Stimulated activated CD4-positive, alpha-beta T cell treated with anti-CD3 and anti-CD28 coated beads, Interleukin-15, amount 100 ng/mL, for 1 hour (primary cell): ENCODE measurements around the gene IL25.
A peak's percentile ranks its signal among the peaks of the same experiment; 100 is the strongest.

ENCODE experiments used
- DNase-seq, 2 donors: peaks; one replicate each; pipeline ENCODE4 v3.0.0-alpha.2; 2020; ENCODE audit warnings: low read depth in 1 of 2, low spot score in 1 of 2

IL25 gene

DNA sequence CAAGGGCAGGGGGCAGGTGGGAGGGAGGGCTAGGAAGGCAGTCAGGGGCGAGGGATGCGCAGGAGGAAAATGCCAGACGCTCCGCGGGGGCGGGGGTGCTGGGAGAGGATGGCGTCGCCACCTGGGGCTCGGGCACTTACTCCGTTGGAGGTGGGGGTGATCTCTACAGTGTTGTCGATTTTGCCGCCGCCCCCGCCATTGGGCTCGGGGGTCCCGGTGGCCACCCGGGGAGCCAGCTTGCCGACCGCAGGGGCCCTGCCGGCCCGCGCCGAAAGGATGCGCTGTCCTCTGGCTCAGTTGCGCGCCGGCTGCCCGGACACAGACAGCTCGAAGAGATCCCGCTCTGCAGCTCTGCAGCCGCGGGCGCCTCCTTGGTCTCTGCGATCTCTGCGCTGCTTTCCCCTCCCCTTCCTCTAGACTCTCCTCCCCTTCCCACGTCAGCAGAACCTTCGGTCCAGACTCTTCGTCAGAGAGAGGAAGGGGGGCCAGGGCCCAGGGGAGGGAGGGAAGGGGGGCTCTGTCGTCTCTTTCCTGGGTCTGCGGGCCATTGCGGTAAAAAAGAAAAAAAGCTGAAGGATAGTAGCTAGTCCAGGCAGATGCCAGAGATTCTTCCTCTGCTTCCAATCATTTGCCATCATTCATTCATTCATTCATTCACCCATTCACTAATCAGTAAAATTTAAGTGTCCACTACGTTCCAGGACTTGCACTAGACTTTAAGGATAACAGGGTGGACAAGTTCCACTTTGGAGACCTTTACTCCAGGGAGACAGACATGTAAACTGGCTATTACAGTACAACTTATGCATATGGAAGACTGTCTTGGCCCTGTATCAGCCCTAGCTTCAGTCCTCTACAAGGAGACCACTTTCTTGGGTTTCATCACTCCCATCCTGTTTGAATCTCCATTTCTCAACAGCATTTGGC, 19.8 kb upstream of the IL25 start, which contains the start of gene SLC22A17:
SLC22A17 (minus strand) TSS at position 382 of the 927 bp plus-strand sequence.
- DNase-seq, result peak; percentile 10 to 21

DNA sequence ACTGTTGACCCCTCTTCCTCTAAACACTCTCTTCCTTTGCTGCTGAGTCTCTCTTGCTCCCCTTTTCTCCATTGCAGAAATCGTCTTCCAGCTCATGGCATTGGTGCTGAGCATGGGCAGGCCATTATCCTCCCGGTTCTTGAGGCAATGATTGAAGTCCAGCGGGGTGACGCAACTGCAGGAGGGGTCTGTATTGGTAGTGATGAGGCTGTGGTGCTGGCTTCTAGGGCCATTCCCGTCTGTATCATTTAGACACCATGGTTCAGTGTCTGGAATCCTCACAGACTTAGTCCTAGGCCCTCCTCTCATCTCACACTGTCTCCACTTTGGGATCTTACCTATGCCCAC, 19.2 kb upstream of the IL25 start:
- no peak for DNase-seq

DNA sequence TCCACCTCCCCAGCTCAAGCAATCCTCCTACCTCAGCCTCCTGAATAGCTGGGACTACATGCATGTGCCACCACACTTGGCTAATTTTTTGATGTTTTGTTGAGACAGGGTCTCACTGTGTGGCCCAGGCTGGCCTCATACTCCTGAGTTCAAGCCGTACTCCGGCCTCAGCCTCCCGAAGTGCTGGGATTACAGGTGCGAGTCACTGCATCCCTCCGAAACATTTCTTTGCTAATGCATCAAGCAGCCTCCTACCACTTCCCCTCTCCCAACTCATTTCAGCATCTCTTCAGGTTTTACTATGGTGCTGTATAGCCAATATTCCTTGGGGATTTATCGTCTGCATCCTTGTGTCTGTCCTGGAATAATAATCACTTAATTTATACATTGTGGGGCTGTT, 17.6 kb upstream of the IL25 start:
- DNase-seq, result no peak

DNA sequence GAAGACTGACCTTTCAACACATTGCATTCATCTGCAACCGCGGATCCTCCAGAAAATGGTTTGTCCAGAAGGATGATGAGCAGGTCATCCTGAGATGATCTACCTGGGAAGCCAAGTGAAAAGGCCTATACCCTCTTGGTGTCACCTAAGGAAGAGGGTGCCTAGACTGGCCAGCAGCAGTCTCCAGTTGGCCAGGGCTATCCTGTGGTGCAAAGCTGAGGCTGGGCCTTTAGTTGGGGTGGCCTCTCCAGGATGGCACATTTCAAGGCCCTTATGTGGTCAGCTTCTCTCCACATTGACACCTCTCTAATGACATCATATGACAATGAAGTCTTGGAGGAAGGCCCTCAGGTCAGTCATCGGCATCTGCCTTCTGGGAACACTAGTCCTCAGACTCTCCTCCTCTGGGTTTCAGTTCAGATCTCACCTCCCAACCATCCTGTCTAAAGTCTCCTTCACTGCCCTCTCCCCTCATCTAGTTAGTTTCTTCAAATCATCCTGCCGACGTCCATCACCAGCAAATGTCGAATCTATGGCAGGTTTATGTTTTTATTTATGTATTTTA, 16.7 kb upstream of the IL25 start:
- DNase-seq, result no peak

DNA sequence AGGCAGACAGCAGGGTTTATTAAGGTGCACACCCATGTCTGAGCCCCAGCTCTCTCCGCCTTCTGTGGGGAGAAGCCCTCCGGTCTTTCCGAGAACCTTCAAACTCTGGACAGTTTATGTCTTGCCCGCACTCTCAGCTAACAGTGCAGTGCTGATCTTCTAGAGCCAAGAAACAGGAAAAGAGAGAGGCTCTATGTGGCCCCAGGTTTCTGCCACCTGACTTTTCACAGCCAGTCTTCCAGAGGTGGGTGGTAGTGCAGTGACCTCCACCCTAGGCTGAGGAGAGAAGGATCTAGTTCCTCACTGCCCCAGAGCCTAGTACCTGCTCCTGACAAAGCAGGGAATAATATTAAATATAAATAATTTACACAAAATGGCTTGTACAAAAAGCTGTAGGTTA, 15.9 kb upstream of the IL25 start:
- DNase-seq, result no peak

DNA sequence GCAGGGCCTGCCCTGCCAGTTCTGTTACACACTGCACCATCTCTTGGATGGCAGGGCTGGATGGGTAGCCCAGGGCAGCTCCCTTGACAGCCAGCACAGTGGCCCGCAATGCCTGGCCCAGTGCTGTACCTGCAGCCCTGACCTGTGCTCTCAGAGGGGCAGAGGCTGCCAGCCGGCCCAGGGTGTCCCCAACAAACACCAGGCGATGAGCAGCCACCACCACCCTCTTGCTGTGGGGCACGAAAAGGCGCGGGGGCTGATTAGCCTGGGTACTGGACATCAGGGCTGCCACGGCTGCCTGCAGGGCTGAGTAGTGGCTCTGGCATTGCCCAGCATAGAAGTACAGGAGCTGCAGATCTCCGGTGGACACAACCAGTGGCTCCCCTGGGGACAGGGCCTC, 15.3 kb upstream of the IL25 start:
- no peak for DNase-seq

DNA sequence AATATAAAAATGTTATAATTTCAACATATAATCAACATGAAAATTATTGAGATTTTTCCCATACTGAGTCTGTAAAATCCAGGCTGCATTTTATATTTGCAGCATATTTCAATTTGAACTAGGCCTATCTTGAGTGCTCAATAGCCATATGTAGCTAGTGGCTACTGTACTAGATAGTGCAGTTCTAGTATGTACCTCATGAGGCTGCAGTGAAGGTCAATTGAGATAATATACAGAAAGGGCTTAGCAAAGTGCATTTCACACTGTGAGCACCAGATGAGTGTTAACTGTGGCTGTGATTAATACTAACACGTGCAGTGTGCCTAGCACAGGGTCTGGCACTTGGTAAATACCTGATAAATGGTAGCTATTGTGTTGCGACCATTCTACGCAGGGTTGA, 14.6 kb upstream of the IL25 start:
- DNase-seq, result no peak

DNA sequence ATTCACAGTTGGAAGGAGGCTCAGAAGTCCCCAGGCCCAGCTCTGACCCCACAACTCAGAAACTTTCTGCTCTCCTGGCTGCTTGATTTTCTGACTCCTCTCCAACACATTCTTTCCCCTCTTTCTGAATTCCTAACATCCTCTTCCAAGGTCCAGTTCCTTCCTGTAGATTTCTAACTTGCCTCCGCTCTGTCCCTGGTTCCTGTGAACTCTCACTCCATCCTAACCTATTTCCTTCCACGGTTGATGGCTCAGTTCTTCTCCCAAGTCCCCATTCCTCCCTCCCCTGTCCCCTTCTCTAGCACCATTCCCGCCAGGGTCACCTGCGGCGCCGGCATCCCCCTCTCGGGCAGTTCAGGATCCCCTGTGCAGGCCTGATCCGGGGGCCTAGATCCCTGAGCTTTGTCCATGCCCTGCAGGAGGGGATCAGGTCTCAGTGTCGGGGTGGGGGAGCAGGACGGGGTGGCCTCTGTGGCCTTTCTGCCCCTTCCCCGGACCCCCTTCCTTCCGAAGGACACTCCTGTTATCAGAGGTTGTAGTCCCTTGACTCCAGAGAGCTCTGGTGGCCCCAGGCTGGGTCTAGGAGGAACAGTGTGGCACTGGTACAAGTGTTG, 13.9 kb upstream of the IL25 start:
- no peak for DNase-seq

DNA sequence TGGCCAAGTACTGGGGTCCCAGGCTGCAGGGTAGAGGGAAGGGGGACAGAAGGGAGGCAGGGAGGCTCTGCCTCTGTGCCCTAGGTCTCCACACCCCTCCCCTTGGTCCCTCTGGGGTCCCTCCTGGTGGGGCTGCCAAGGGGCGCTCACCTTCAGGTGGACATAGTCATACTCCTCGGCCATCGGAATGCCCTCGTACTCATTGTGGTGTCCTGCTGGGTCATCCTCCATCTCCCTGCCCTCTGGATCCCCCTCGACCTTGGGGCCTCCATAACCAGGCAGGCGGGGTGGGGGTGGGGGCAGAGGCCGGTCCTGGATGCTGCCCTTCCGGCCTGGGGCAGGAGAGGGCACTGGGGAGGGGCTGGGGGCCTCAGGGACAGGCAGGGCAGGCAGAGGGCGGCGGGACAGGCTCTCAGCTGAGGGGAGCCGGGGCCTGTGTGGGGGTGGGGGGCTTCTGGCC, 13.4 kb upstream of the IL25 start:
- DNase-seq, result no peak

DNA sequence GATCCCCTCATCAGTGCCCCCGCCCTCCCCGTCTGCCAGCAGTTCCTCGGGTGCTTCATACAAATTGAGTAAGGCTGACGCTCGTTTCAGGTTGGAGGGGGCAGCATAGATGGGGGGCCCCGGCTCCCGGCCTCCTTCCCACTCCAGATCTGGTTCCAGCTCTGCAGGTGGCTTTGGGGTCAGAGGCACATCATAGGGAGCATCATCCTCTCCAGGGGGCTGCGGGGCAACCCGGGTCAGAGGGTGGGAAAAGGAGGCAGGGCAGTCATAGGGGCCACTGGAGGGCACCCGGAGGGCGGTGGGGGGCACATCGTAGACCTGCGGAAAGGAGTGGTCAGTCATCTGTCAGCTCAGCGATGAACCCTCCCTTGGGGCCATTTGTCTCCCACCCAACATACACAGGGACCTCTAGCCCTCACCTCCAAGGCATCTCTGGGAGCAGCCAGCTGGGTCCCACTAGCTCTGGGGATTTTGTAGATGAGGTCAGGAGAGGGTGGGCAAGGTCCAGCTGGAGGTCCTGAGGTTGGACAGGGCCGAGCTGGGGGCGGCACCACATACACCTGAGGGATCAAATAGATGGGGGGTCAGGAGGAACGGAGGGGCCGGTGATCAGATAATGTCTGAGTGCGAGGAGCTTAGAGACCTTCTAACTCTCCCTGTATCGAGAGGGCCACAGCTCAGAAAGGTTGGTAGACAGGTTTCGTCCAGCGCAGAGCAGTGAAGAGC, 12.7 kb upstream of the IL25 start:
- DNase-seq, result no peak

DNA sequence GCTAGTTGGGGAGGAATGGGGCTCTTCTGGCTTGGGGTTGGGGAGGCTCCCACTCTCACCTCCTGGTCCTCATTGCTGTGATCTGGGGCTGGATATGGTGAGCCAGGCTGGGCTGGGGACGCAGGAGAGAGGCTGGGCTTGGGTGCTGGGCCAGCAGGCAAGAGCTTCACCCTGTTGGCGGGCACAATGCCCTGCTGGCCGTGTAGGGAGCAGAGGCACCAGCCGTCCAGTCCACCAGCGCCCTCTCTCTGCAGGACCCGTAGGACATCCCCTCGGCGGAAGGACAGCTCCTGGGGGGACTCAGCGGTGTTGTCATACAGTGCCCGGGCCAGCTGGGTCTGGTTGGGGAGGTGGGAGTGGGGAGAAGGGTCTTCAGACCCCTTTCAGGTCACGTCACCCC, 12.1 kb upstream of the IL25 start:
- no peak for DNase-seq

DNA sequence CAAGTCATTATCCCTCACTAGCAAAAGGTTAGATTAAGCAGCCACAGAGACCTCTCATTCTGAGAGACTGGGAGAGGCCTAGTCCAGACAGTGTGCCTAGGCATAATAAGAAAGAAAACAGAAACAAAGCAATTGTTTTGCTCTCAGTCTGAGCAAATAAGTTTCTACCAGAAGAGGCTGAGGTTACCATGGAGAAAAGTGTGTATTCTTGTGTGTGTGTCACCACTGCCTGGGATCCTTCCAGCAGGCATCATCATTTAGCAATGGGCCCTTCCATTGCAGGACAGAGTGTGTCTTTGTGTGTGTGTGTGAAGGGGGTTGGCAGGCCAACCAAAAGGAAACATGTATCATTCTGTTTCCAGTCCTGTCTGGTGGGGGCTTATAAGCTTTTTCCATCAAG, 11.3 kb upstream of the IL25 start:
- no peak for DNase-seq

DNA sequence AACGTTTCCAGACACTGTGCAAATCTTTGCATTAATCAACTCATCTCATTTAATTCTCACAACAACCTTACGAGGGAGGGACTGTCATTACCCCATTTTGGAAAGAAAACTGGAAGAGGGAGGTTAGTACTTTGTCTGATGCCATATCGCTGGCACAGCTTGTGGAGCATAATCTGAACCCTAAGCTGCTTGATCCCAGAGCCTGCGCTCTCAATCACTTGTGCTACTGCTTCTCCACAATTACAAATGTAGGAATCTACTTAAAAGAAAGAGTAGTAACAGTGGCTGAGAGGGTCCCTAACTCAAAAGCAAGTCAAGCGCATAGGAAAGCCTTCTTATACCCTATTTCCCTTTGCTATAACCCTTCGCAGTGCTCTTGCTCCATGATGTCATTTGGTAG, 10.8 kb upstream of the IL25 start:
- no peak for DNase-seq

DNA sequence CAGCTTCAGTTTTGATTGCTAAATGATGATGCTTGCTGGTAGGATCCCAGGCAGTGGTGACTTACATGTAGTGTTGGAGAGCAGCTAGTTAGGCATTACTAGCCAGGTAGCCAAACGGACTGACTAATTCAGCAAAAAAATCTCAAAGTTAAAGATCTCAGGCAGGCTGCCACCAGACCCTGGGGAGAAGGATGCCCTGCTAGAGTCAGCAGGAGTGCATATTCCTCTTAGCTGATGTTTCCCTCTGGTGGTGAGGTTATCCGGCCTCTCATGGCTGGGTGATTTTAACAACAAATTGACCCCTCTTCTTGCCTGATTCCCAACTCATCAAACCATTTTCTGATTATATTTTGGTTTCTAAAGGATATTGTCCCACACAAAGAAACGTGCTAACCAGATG, 10.4 kb upstream of the IL25 start:
- no peak for DNase-seq

DNA sequence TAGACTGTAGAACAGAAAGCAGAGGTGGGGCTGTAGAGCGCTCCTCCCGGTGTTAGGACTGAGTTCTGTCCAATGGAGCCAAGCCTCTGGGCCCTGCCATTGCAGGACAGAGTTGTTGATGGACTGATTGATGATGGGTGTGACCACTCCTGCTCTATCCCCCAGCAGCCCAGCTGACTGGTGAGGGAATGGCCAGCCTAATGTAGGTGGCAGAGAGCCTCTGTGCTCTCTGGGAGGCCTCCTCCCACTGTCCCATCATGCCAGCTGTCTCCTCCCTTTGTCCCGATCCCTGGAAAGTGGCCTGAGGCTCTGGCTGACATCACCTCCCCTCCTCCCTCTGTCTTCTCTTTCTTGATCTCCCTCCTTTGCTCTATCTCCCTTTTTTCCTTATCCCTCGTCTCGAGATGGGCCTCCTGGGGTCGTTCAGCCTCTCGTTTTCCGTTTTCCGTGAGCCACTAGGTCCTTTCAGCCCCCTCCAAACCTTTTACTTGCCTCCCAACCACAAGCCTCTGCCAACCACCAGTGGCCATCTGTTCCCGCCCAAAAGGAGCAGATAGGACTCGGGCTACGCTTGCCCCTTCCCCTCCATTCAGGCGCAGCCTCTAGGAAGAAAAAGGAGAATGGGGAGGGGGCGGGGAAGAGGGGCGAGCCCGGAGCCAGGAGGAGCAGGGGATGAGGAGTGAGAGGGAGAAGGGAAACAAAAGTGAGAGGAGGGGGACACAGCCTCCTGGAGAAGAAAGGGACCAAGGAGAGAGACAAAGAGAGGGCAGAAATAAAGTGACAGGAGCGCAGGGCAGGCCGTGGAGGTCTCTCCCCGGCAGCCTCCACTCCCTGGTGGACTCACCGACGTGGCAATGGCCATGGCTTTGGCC, 8.2 kb upstream of the IL25 start:
- DNase-seq, result no peak

DNA sequence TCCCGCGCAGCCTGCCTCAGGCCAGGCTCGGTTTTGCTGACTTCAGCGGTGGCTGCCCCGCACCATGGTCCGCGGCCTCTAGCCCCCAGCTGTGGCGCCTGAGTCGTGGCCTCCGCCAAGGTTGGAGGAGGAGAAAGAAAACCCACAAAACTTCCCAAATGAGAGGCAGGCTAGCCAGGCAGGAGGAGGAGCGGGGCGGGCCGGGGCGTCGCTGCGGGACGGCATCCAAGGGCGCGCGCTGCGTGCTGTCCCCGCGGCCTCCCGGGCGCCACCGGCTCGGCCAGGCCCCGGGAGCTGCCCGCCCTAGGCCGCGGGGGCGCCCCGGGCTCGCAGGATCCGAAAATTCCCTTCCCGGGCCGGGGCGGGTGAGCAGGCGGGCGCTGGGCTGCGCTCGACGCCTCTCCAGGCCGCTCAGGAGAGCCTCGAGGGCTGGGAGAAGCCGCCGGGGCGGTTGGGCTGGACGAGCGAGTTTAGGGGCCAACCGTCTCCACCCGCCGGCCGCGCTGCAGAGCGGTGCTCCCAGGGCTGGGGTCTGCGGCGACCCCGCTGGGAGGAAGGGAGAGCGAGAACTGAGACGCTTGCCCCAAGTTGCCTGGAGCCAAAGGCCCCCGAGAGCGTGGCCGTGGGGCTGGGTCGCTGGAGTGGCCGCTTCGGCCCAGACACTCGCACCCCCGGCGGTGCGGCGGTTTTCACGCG, 7.4 kb upstream of the IL25 start, which contains the start of gene EFS:
EFS (minus strand) TSS at position 137 of the 696 bp plus-strand sequence. CDS start 147 bp downstream, outside the sequence.
- no peak for DNase-seq

DNA sequence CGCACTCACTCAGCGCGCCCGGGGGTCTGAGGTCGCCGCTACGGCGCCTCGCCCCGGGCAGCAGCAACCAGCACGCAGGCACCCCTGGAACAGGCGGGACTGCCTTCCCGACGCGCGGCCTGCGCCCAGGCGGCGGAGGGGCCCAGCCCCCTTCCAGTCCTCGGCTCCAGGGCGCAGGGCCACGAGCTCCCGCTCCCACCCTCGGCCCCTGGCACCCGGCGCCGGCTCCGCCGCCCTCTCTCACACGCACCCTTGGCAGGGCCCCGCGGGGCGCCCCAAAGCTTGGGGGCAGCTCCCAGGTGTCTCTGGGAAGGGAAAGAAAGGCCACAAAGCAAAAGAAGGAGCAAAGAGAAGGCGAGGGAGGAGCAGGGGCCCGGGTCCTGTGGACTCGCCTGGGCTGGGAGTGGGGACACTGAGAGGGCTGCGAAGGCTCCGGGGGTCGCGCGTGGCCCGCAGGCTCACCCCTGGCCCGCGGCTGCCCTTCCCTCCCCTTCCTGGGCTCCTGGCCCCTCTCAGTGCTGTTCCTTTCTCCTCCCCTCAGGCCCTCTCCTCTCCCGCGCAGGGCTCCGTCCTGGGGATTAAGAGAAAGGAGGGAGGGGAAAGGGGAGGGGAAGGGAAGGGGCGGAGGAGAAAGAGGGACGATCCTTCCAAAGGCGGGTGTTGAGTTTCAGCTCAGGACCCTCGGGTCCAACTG, 6.7 kb upstream of the IL25 start:
- DNase-seq, result no peak

DNA sequence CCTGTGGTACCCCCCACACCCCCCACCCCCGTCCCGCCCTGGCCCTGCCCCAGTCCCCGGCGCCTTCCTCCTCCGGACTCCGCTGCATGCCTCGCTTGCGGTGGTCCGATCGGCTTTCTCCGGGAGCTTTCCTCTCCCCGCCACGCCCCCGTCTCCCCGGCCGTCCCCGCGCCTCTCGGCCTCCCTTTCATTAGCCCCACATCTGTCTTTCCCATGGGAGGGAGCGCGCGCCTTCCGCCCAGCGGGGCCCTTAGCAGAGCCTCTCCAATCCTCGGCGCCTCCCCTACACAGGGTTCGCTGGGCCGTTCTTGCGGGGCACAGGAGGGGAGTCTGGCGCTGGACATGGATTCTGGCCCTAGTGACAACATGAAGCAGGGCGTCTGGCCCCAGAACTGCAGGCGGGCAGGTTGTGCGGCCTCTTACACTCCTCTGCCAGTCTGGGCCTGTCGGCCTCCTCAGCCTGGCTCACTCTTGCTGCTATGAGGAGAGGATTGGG, 6.1 kb upstream of the IL25 start:
- DNase-seq, result no peak

DNA sequence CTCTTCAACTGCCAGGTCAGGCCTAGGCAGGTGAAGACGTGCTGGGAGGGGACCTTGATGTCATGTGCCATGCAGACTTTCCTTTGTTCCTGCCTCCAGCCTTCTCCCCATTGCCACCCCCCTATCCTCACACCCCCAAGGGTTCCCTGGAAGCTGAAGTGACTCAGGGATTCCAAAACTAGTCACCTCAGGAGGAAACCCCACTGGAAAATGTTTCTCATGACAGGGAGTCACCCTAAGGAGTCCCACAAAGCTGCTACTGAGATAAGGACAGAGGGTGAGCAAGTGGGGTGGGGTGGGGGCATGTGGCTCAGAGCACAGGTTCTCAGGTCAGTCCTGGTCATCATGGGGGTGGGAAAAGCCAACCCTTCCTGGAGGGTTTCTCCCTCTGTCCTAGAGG, 2.4 kb upstream of the IL25 start:
- no peak for DNase-seq
